Mesothelial cell of epicardium (in vitro differentiated cells): ENCODE data around the gene INSL3. TPM values are rescaled to one million over a fixed set of nuclear protein-coding genes. Genes with fewer than 3 reads are reported as not detected.

Source experiments
- DNase-seq, 2 experiments: peaks; one replicate each; pipeline ENCODE4 v3.0.0; 2021; ENCODE audit warnings: low spot score in 2 of 2; ENCODE audit not compliant: unreplicated experiment in 2 of 2
- H3K27ac Mint-ChIP-seq: 2 replicates; pipeline ENCODE4 v1.8.0; 2021; ENCODE audit warnings: mixed read lengths
- H3K27me3 Mint-ChIP-seq: 2 replicates; pipeline ENCODE4 v1.8.0; 2021; ENCODE audit warnings: low read depth, mixed read lengths
- H3K36me3 Mint-ChIP-seq: 2 replicates; pipeline ENCODE4 v1.8.0; 2021; ENCODE audit warnings: mixed read lengths
- H3K4me1 Mint-ChIP-seq: 2 replicates; pipeline ENCODE4 v1.8.0; 2021; ENCODE audit warnings: mixed read lengths
- H3K4me3 Mint-ChIP-seq: 2 replicates; pipeline ENCODE4 v1.8.0; 2021; ENCODE audit warnings: mild to moderate bottlenecking, moderate library complexity, mixed read lengths
- H3K9me3 Mint-ChIP-seq: 2 replicates; pipeline ENCODE4 v1.8.0; 2021; ENCODE audit warnings: mixed read lengths
- total RNA-seq: library from RNA; stranded (reverse); gene quantifications from 3 replicates; pipeline ENCODE4 v1.2.1, GENCODE V29; 2021
- TF ChIP-seq, protein P1 (sequence below): fragments of 200-600 bp; sonication (generic); IDR thresholded peaks from one replicate; pipeline ENCODE4 v1.5.0; 2021; ENCODE audit warnings: antibody characterized with exemption; ENCODE audit not compliant: unreplicated experiment

Gene INSL3
- total RNA-seq, 1 donor from 2014 or later, result 0.92 TPM

DNA sequence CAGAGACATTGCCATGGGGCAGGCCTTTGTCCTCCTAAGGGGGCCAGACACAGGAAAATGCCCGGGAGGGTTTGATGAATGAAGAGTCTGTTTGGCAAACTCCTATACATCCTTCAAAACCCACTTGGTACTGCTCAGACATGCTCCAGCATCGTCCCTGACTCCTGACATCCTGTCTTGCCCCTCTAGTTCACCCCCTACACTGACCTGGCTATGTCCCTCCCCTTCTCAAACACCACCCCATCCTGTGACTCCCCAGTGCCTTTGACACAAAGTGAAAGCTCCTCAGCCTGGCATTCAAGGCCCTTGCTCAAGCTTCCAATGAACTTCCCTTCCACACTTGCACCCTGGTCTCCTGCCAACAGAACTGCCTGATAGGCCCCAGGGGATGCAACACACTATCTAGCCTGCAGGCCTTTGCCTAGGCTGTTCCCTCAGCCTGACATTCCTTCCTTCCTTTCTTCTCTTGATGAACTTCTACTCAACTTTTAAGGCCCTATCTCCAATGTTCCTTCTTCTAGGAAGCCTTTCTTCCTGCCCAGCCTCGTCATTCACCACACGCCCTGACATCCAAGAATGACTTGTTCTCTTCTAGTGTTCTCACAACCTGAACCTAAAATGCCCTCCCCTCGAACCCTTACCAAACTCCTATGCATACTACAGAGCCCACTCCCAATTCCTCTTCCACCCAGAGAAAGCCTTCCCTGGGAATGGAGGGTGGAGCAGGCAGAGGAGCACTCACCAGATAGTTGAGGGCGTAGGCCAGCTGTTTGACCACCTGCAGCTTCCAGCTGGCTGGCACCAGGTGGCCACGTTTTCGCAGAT, 14.1 kb upstream of the INSL3 start:
- H3K4me3 Mint-ChIP-seq, result no peak overlapping the region
- no peaks in the 10 kb centered on the region for H3K36me3 Mint-ChIP-seq
- no peak for DNase-seq
- TF ChIP-seq, protein P1, sequence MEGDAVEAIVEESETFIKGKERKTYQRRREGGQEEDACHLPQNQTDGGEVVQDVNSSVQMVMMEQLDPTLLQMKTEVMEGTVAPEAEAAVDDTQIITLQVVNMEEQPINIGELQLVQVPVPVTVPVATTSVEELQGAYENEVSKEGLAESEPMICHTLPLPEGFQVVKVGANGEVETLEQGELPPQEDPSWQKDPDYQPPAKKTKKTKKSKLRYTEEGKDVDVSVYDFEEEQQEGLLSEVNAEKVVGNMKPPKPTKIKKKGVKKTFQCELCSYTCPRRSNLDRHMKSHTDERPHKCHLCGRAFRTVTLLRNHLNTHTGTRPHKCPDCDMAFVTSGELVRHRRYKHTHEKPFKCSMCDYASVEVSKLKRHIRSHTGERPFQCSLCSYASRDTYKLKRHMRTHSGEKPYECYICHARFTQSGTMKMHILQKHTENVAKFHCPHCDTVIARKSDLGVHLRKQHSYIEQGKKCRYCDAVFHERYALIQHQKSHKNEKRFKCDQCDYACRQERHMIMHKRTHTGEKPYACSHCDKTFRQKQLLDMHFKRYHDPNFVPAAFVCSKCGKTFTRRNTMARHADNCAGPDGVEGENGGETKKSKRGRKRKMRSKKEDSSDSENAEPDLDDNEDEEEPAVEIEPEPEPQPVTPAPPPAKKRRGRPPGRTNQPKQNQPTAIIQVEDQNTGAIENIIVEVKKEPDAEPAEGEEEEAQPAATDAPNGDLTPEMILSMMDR, result no peak
- no peaks in the 10 kb centered on the region for H3K9me3 Mint-ChIP-seq
- H3K4me1 Mint-ChIP-seq, result peaks cover 4% of the 10 kb centered on the region
- no peak overlapping the region for H3K27ac Mint-ChIP-seq
- H3K27me3 Mint-ChIP-seq, result peaks cover 36% of the 10 kb centered on the region

DNA sequence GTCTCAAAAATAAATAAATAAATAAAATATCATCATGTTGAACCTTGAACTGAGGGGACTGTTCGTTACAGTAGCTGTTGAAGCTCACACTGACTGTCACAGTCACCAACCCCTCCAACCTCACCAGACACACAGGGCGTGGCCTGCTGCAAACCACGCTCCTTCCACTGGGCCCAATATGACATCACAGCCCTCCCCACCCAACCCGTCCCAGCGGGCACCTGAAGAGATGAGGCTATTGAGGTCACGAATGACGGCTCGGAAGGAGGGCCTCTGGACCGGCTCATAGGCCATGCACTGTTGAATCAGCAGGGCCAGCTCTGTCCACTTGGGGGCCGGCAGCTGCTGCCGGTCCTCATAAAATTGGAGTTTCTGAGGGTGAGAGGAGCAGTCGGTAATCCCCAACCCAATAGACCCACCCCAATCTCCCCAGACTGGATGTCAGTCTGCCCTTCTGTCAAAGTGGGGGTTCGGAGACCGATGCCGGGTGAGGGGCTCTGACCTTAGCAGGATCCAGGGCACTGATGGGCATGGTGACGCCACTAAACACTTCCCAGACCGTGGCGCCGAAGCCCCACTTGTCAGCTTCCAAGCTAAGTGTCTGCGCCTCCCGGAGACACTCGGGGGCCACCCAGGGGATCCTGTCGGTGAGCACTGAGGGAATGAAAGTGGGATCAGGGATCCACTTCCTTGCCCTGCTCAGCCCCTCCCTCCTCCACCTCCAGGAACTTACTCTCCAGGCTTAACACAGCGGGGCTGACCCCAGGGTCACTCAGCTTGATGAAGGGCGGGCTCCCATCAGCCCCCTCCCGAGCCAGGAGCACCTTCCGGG, 13.2 kb upstream of the INSL3 start:
- TF ChIP-seq, protein P1, result no peak
- peaks cover 33% of the 10 kb centered on the region for H3K27me3 Mint-ChIP-seq
- no peaks in the 10 kb centered on the region for H3K36me3 Mint-ChIP-seq
- peaks cover 6% of the 10 kb centered on the region for H3K4me1 Mint-ChIP-seq
- no peak overlapping the region for H3K27ac Mint-ChIP-seq
- H3K4me3 Mint-ChIP-seq, result no peak overlapping the region
- DNase-seq, result no peak
- no peaks in the 10 kb centered on the region for H3K9me3 Mint-ChIP-seq

DNA sequence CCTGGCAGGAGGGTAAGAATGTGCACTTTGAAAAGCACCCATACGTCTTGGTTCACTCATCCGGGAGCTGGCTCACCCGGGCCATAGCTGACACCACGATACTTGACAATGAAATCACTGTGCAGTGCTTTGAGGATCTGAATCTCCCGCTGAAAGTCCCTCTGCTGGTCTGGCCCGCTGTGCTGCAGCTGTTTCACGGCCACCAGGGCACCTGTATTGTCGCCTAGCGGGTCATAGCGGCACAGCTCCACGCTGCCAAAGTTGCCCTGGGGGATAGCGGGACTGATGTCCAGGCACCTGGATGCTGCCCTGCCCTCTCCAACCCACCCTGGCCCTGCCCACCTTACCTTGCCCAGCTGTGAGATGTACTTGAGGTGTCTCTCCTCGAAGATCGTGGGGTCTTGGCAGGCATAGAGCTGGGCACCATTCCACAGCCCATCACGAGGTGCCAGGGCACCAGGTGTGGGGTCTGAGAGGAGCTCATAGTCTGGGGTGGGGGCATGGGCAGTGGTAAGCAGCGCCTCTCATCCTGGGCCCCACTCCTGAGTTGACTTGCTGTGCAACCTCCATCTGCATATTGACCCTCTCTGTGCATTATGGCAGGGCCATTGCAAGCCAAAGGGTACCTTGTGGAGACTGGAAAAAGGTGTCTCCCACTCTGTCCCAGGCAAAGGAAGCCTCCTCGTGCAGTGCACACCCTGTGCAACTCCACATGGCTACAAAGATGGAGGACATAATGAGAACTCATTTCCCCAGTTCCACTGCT, 11.3 kb upstream of the INSL3 start:
- TF ChIP-seq, protein P1, result no peak
- H3K9me3 Mint-ChIP-seq, result no peaks in the 10 kb centered on the region
- H3K4me1 Mint-ChIP-seq, result peaks cover 6% of the 10 kb centered on the region
- no peak for DNase-seq
- no peak overlapping the region for H3K4me3 Mint-ChIP-seq
- peaks cover 24% of the 10 kb centered on the region for H3K27me3 Mint-ChIP-seq
- H3K36me3 Mint-ChIP-seq, result no peaks in the 10 kb centered on the region
- no peak overlapping the region for H3K27ac Mint-ChIP-seq

DNA sequence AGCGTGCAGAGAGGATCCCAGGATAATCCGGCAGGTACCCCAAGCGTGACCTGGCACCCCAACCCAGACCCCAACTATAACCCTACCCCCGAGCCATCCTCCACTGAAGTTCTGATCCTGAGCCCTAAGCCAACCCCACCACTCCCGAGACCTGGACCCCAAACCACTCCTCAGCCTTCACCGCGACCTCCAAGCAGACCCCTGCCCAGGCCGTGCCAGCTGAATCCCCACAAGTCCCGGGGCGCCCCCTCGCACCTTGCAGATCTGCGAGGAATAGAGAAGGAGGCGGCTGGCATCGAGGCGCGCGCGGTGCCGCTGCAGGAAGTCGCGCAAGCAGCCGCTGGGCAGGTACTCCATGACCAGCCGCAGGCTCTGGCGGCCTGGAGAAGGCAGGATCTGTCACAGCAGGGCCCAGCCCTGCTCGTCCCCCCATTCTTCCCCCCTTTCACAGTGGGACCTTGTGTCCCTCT, 10.1 kb upstream of the INSL3 start:
- no peaks in the 10 kb centered on the region for H3K9me3 Mint-ChIP-seq
- DNase-seq, result no peak
- peaks cover 6% of the 10 kb centered on the region for H3K4me1 Mint-ChIP-seq
- TF ChIP-seq, protein P1, result no peak
- peaks cover 21% of the 10 kb centered on the region for H3K27me3 Mint-ChIP-seq
- H3K4me3 Mint-ChIP-seq, result peak overlapping the region; percentile 56
- H3K27ac Mint-ChIP-seq, result no peak overlapping the region
- no peaks in the 10 kb centered on the region for H3K36me3 Mint-ChIP-seq
